GM23338 (cell line): Measurements from ENCODE around the gene EVC2. TPM values are rescaled to one million over a fixed set of nuclear protein-coding genes. Genes with fewer than 3 reads are reported as not detected.
A peak's percentile ranks its signal among the peaks of the same experiment; 100 is the strongest.

Source experiments
- ATAC-seq: fragments of 200-7000 bp; cut with Tn5 transposase; 3 replicates; pipeline ENCODE4 v1.9.1; 2020
- DNase-seq: peaks from one replicate; pipeline ENCODE4 v3.0.0-alpha.2; 2015; ENCODE audit warnings: low spot score
- H2AFZ ChIP-seq: fragments of 200-600 bp; sonication (generic); 2 replicates; pipeline ENCODE4 v1.8.0; 2016; ENCODE audit warnings: antibody characterized with exemption, mild to moderate bottlenecking, moderate library complexity
- H3F3A ChIP-seq: fragments of 200-600 bp; sonication (generic); replicated peaks from 2 replicates; pipeline ENCODE4 v1.8.0; 2017; ENCODE audit warnings: antibody characterized with exemption, mixed run types, low read depth
- H3K27ac ChIP-seq: fragments of 200-600 bp; sonication (generic); 2 replicates; pipeline ENCODE4 v1.6.1; 2016; ENCODE audit warnings: low read depth
- H3K27me3 ChIP-seq: fragments of 200-600 bp; sonication (generic); 2 replicates; pipeline ENCODE4 v1.8.0; 2016; ENCODE audit warnings: mild to moderate bottlenecking, mixed run types, moderate library complexity; ENCODE audit not compliant: insufficient read depth
- H3K36me3 ChIP-seq: fragments of 200-600 bp; sonication (generic); 2 replicates; pipeline ENCODE4 v1.8.0; 2016; ENCODE audit warnings: mild to moderate bottlenecking; ENCODE audit not compliant: insufficient read depth
- H3K4me1 ChIP-seq: fragments of 200-600 bp; sonication (generic); 2 replicates; pipeline ENCODE4 v1.8.0; 2016; ENCODE audit warnings: mild to moderate bottlenecking, moderate library complexity; ENCODE audit not compliant: insufficient read depth
- H3K4me2 ChIP-seq: fragments of 200-600 bp; sonication (generic); 2 replicates; pipeline ENCODE4 v1.7.1; 2017; ENCODE audit warnings: mixed run types
- H3K4me3 ChIP-seq: fragments of 200-600 bp; sonication (generic); 2 replicates; pipeline ENCODE4 v1.6.1; 2016; ENCODE audit warnings: mixed run types
- H3K79me2 ChIP-seq: fragments of 200-600 bp; sonication (generic); replicated peaks from 2 replicates; pipeline ENCODE4 v1.8.0; 2017; ENCODE audit warnings: mild to moderate bottlenecking; ENCODE audit not compliant: insufficient read depth
- H3K9me2 ChIP-seq: fragments of 200-600 bp; sonication (generic); 2 replicates; pipeline ENCODE4 v1.8.0; 2017; ENCODE audit not compliant: insufficient read depth
- H4K20me1 ChIP-seq: fragments of 200-600 bp; sonication (generic); replicated peaks from 2 replicates; pipeline ENCODE4 v1.8.0; 2017; ENCODE audit warnings: mild to moderate bottlenecking; ENCODE audit not compliant: insufficient read depth
- H3K27ac Mint-ChIP-seq: 2 replicates; pipeline ENCODE4 v1.8.0; 2020; ENCODE audit warnings: inconsistent platforms, mild to moderate bottlenecking, moderate library complexity, mixed read lengths
- H3K27me3 Mint-ChIP-seq: 3 replicates; pipeline ENCODE4 v1.8.0; 2022; ENCODE audit warnings: low read depth, mild to moderate bottlenecking, moderate library complexity, mixed read lengths, inconsistent platforms; ENCODE audit not compliant: insufficient read depth, poor library complexity
- H3K36me3 Mint-ChIP-seq: 3 replicates; pipeline ENCODE4 v1.8.0; 2021; ENCODE audit warnings: low read depth, mild to moderate bottlenecking, inconsistent platforms, moderate library complexity, mixed read lengths
- H3K4me1 Mint-ChIP-seq: 3 replicates; pipeline ENCODE4 v1.8.0; 2020; ENCODE audit warnings: mild to moderate bottlenecking, inconsistent platforms, mixed read lengths
- H3K4me3 Mint-ChIP-seq: 3 replicates; pipeline ENCODE4 v1.8.0; 2021; ENCODE audit warnings: moderate library complexity, mild to moderate bottlenecking, inconsistent platforms, mixed read lengths
- H3K9me3 Mint-ChIP-seq: 3 replicates; pipeline ENCODE4 v1.8.0; 2020; ENCODE audit warnings: moderate library complexity, mild to moderate bottlenecking, inconsistent platforms, mixed read lengths
- CREB1 ChIP-seq: fragments of 250-450 bp; sonication (Bioruptor Pico); IDR thresholded peaks from 2 replicates; pipeline ENCODE4 v1.5.0; 2020; ENCODE audit warnings: low read depth, mild to moderate bottlenecking, moderate library complexity
- CTCF ChIP-seq, 2 experiments: fragments of 200-600 bp in 1 of 2; sonication (generic) in 1 of 2; conservative IDR thresholded peaks; 2 replicates each; pipeline versions ENCODE4 v1.5.1 to v1.6.1; 2016 to 2017; ENCODE audit warnings: antibody characterized with exemption in 2 of 2, low read depth in 2 of 2, mild to moderate bottlenecking in 2 of 2, moderate library complexity in 1 of 2
- ETS1 ChIP-seq: IDR thresholded peaks from 2 replicates; pipeline ENCODE4 v1.6.1; 2016; ENCODE audit warnings: antibody characterized with exemption
- EZH2 ChIP-seq: fragments of 200-600 bp; sonication (generic); IDR thresholded peaks from one replicate; pipeline ENCODE4 v1.8.0; 2017; ENCODE audit warnings: antibody characterized with exemption, mild to moderate bottlenecking, low read depth; ENCODE audit not compliant: unreplicated experiment
- EZH2phosphoT487 ChIP-seq: fragments of 200-600 bp; sonication (generic); IDR thresholded peaks from one replicate; pipeline ENCODE4 v1.8.1; 2018; ENCODE audit warnings: antibody characterized with exemption; ENCODE audit not compliant: unreplicated experiment
- JUNB ChIP-seq: IDR thresholded peaks from one replicate; pipeline ENCODE4 v1.6.1; 2016; ENCODE audit warnings: antibody characterized with exemption; ENCODE audit not compliant: unreplicated experiment
- REST ChIP-seq: IDR thresholded peaks from one replicate; pipeline ENCODE4 v1.6.1; 2018; ENCODE audit warnings: antibody characterized with exemption; ENCODE audit not compliant: unreplicated experiment
- STAT1 ChIP-seq: IDR thresholded peaks from one replicate; pipeline ENCODE4 v1.6.1; 2016; ENCODE audit warnings: antibody characterized with exemption; ENCODE audit not compliant: unreplicated experiment
- ZNF114 ChIP-seq: fragments of 250-450 bp; sonication (Bioruptor Pico); IDR thresholded peaks from 2 replicates; pipeline ENCODE4 v1.5.0; 2020; ENCODE audit warnings: mild to moderate bottlenecking, moderate library complexity
- ZNF462 ChIP-seq: fragments of 250-450 bp; sonication (Bioruptor Pico); IDR thresholded peaks from 2 replicates; pipeline ENCODE4 v1.5.0; 2020; ENCODE audit warnings: mild to moderate bottlenecking, moderate library complexity
- polyA plus RNA-seq: library from polyadenylated mRNA; unstranded; fragments of >200 nt; fragmentation: Nextera tagmentation; extraction: Ambion mirVana; gene quantifications from 2 replicates; pipeline ENCODE4 v1.2.1, GENCODE V29; 2016
- total RNA-seq: library from RNA; depleted of rRNA; stranded (reverse); fragments of >200 nt; shearing (Covaris generic); gene quantifications from 2 replicates; pipeline ENCODE4 v1.2.3, GENCODE V29; 2014

Gene EVC2
- total and polyA plus RNA-seq, 2 experiments from 2014 or later: 3.4 to 11.5 TPM

- TF ChIP-seq ETS1 (no peak), CREB1 (CRISPR knock-in tag) (no peak), EZH2 (no peak), JUNB (no peak), STAT1 (no peak)
Measured at GRCh38 chr4:5712517-5712916, 4.2 kb upstream of the EVC2 start (continued).

GRCh38 chr4:5711479-5712184 is 3.3 kb upstream of the EVC2 start:
- H4K20me1 ChIP-seq: no peaks in the 10 kb centered on the region; the same call in 1 of the 2 replicates
- H3K36me3 ChIP-seq: no peaks in the 10 kb centered on the region
- H3K4me3 Mint-ChIP-seq: peak overlapping the region; percentile 76
- H3K4me1 Mint-ChIP-seq: peaks cover 25% of the 10 kb centered on the region
- peaks cover 5% of the 10 kb centered on the region; the same call in 1 of the 2 replicates for H3K79me2 ChIP-seq
- ATAC-seq: peak; percentile 4
- no peak overlapping the region for H3K27ac ChIP-seq
- peaks cover 17% of the 10 kb centered on the region for H3K36me3 Mint-ChIP-seq
- H3K4me2 ChIP-seq: peak overlapping the region; percentile 84
- H3K27ac Mint-ChIP-seq: no peak overlapping the region
- H3K4me1 ChIP-seq: peaks cover 8% of the 10 kb centered on the region; the same call in 1 of the 2 replicates
- H2AFZ ChIP-seq: peak overlapping the region; percentile 87; the same call in 1 of the 2 replicates
- peaks cover 8% of the 10 kb centered on the region for H3K9me3 Mint-ChIP-seq
- H3K9me2 ChIP-seq: no peaks in the 10 kb centered on the region
- peaks cover 30% of the 10 kb centered on the region for H3K27me3 ChIP-seq
- peak overlapping the region; percentile 77 for H3K4me3 ChIP-seq
- peaks cover 32% of the 10 kb centered on the region for H3K27me3 Mint-ChIP-seq
- no peaks in the 10 kb centered on the region for H3F3A ChIP-seq
- peak; percentile 75 for DNase-seq
- TF ChIP-seq CREB1 (CRISPR knock-in tag) (no peak), ZNF462 (CRISPR knock-in tag) (no peak), REST (no peak), EZH2phosphoT487 (no peak), CTCF (conservative IDR thresholded peaks at IDR 0.05; ENCODE audit: low read depth in 2 of 2) (peak in 1 of 2 experiments; percentile 32; a peak in 1 of 4 replicates), ZNF114 (no peak)
